HCT116 (cell line): ENCODE data around the gene NEK7. TPM values are rescaled to one million over a fixed set of nuclear protein-coding genes. Genes with fewer than 3 reads are reported as not detected.

Experiments
- ATAC-seq: fragments of 200-7000 bp; cut with Tn5 transposase; 2 replicates; pipeline ENCODE4 v1.9.1; 2020; ENCODE audit warnings: mild to moderate bottlenecking, moderate library complexity
- BruUV-seq: library from RNA; stranded (reverse); fragments of 400-500 nt; replicated peaks from 2 replicates; lab custom pipeline; 2021; lab: Mats Ljungman, UMichigan
- CTCF ChIA-PET: fragments of 300-600 bp; sonication (Branson Sonifier 250); formaldehyde crosslinking; loops from one replicate; lab custom pipeline; 2021; ENCODE audit warnings: antibody characterized with exemption; lab: Charles Lee
- POLR2A ChIA-PET: fragments of 300-600, 350-600 bp; sonication (Branson Sonifier 250); formaldehyde crosslinking; loops from one replicate; lab custom pipeline; 2021; ENCODE audit warnings: antibody characterized with exemption; lab: Charles Lee
- RAD21 ChIA-PET, 2 experiments: fragments of 300-600 bp; sonication (Branson Sonifier 250); formaldehyde crosslinking; loops; one replicate each; lab custom pipeline; 2023; ENCODE audit warnings: low total read pairs in 2 of 2; ENCODE audit not compliant: uncharacterized antibody in 2 of 2, unreplicated experiment in 2 of 2, low non-redundant PET in 1 of 2; lab: Charles Lee
- DNase-seq: peaks from one replicate; pipeline ENCODE4 v3.0.0-alpha.2; 2010; ENCODE audit warnings: low read depth, low spot score
- H2AFZ ChIP-seq: fragments of 200-600 bp; shearing (Covaris generic), sonication (generic); 2 replicates; pipeline ENCODE4 v1.6.1; 2017; ENCODE audit warnings: low read depth, mixed run types, mixed read lengths, antibody characterized with exemption, low read length; ENCODE audit not compliant: poor library complexity, severe bottlenecking
- H3K27ac ChIP-seq: 2 replicates; pipeline ENCODE4 v1.5.1; 2012; ENCODE audit warnings: low read depth, low read length
- H3K27me3 ChIP-seq: fragments of 200-600 bp; sonication (generic); 2 replicates; pipeline ENCODE4 v1.6.1; 2016; ENCODE audit warnings: mixed run types, low read length, mixed read lengths; ENCODE audit not compliant: insufficient read depth
- H3K36me3 ChIP-seq, 2 experiments: fragments of 200-500 bp in 1 of 2; fragments of 200-600 bp in 1 of 2; sonication (Bioruptor generic) in 1 of 2; sonication (generic) in 1 of 2; 2 replicates each; pipeline versions ENCODE4 v1.5.1 to v1.6.1; 2014 to 2016; ENCODE audit warnings: low read length in 2 of 2, inconsistent platforms in 1 of 2, mixed read lengths in 1 of 2, mixed run types in 1 of 2; ENCODE audit not compliant: insufficient read depth in 2 of 2, control insufficient read depth in 1 of 2
- H3K4me1 ChIP-seq, 2 experiments: fragments of 200-600 bp in 1 of 2; sonication (generic) in 1 of 2; 2 replicates each; pipeline versions ENCODE4 v1.5.1 to v1.6.1; 2012 to 2017; ENCODE audit warnings: low read length in 2 of 2, inconsistent platforms in 1 of 2, mild to moderate bottlenecking in 1 of 2, mixed read lengths in 1 of 2, mixed run types in 1 of 2, moderate library complexity in 1 of 2; ENCODE audit not compliant: insufficient read depth in 2 of 2, control insufficient read depth in 1 of 2
- H3K4me2 ChIP-seq: fragments of 200-600 bp; sonication (generic); 2 replicates; pipeline ENCODE4 v1.6.1; 2017; ENCODE audit warnings: mixed run types, low read length, mixed read lengths
- H3K4me3 ChIP-seq, 2 experiments: fragments of 200-600 bp in 1 of 2; sonication (generic) in 1 of 2; replicated peaks in 1 of 2; 2 replicates each; pipeline ENCODE4 v1.5.1; 2011 to 2016; ENCODE audit warnings: low read length in 2 of 2, control low read depth in 1 of 2, low read depth in 1 of 2, mild to moderate bottlenecking in 1 of 2, mixed read lengths in 1 of 2, mixed run types in 1 of 2
- H3K79me2 ChIP-seq: fragments of 200-600 bp; sonication (generic); 2 replicates; pipeline ENCODE4 v1.6.1; 2017; ENCODE audit warnings: mild to moderate bottlenecking, mixed run types, low read length, moderate library complexity, mixed read lengths; ENCODE audit not compliant: insufficient read depth
- H3K9ac ChIP-seq: fragments of 200-600 bp; sonication (generic); 2 replicates; pipeline ENCODE4 v1.6.1; 2016; ENCODE audit warnings: low read length, mixed read lengths
- H3K9me2 ChIP-seq: fragments of 200-600 bp; sonication (generic), shearing (Covaris generic); 2 replicates; pipeline ENCODE4 v1.6.1; 2017; ENCODE audit warnings: mixed run types, mild to moderate bottlenecking, moderate library complexity; ENCODE audit not compliant: insufficient read depth
- H3K9me3 ChIP-seq, 2 experiments: fragments of 200-500 bp in 1 of 2; fragments of 200-600 bp in 1 of 2; sonication (Bioruptor generic) in 1 of 2; sonication (generic) in 1 of 2; 2 replicates each; pipeline ENCODE4 v1.6.1; 2014 to 2017; ENCODE audit warnings: low read length in 2 of 2, mixed read lengths in 2 of 2, inconsistent platforms in 1 of 2, low read depth in 1 of 2, mild to moderate bottlenecking in 1 of 2, mixed run types in 1 of 2, moderate library complexity in 1 of 2; ENCODE audit not compliant: control insufficient read depth in 1 of 2, insufficient read depth in 1 of 2
- H4K20me1 ChIP-seq: fragments of 200-600 bp; sonication (generic), shearing (Covaris generic); 2 replicates; pipeline ENCODE4 v1.6.1; 2017; ENCODE audit warnings: mixed run types, mild to moderate bottlenecking, moderate library complexity; ENCODE audit not compliant: insufficient read depth
- CBX3 ChIP-seq: IDR thresholded peaks from 2 replicates; pipeline ENCODE4 v1.6.1; 2012; ENCODE audit warnings: low read depth
- CEBPB ChIP-seq: IDR thresholded peaks from 2 replicates; pipeline ENCODE4 v1.6.1; 2012; ENCODE audit warnings: low read depth
- EGR1 ChIP-seq: IDR thresholded peaks from 2 replicates; pipeline ENCODE4 v1.6.1; 2012; ENCODE audit warnings: low read depth
- EZH2 ChIP-seq: fragments of 200-600 bp; sonication (generic); IDR thresholded peaks from 2 replicates; pipeline ENCODE4 v1.6.1; 2017; ENCODE audit warnings: antibody characterized with exemption, mixed run types
- EZH2phosphoT487 ChIP-seq: fragments of 200-600 bp; IDR thresholded peaks from 2 replicates; pipeline ENCODE4 v1.6.1; 2018; ENCODE audit warnings: antibody characterized with exemption, borderline replicate concordance
- FOSL1 ChIP-seq: IDR thresholded peaks from 2 replicates; pipeline ENCODE4 v1.6.1; 2012; ENCODE audit warnings: low read depth
- RAD21 ChIP-seq: IDR thresholded peaks from 2 replicates; pipeline ENCODE4 v1.6.1; 2012; ENCODE audit warnings: low read depth, mild to moderate bottlenecking
- SIN3A ChIP-seq: IDR thresholded peaks from 2 replicates; pipeline ENCODE4 v1.6.1; 2012; ENCODE audit warnings: low read depth
- SP1 ChIP-seq: IDR thresholded peaks from 2 replicates; pipeline ENCODE4 v1.6.1; 2012; ENCODE audit warnings: low read depth
- SRF ChIP-seq: IDR thresholded peaks from 2 replicates; pipeline ENCODE4 v1.6.1; 2012; ENCODE audit warnings: low read depth
- TCF7L2 ChIP-seq: IDR thresholded peaks from 2 replicates; pipeline ENCODE4 v1.7.0; 2011; ENCODE audit warnings: borderline replicate concordance, inconsistent platforms; ENCODE audit not compliant: insufficient read depth, insufficient read length; ENCODE audit errors: extremely low read depth
- ZFX ChIP-seq: fragments of 450-650 bp; IDR thresholded peaks from 2 replicates; pipeline ENCODE4 v1.6.1; 2017
- ZNF274 ChIP-seq: fragments of 200-500 bp; sonication (Bioruptor generic); IDR thresholded peaks from 2 replicates; pipeline ENCODE4 v1.6.1; 2014; ENCODE audit warnings: mild to moderate bottlenecking, low read depth, low read length, inconsistent platforms
- intact Hi-C: fragments of 100-400 bp; cut with micrococcal nuclease; formaldehyde crosslinking; loops from 2 replicates; pipeline ENCODE4 v1.10.0; 2022
- total RNA-seq: library from RNA; stranded (reverse); gene quantifications from one replicate; pipeline ENCODE4 v1.2.1, GENCODE V29; 2021; ENCODE audit not compliant: unreplicated experiment
- TF ChIP-seq, protein P1 (sequence below): IDR thresholded peaks from 2 replicates; pipeline ENCODE4 v1.6.1; 2012
- TF ChIP-seq, protein P2 (sequence below): IDR thresholded peaks from 2 replicates; pipeline ENCODE4 v1.6.1; 2012; ENCODE audit warnings: low read depth
- TF ChIP-seq, protein P3 (sequence below), 3 experiments: fragments of 200-600 bp in 1 of 3; sonication (generic) in 1 of 3; IDR thresholded peaks in 2 of 3; conservative IDR thresholded peaks in 1 of 3; 2 replicates each; pipeline ENCODE4 v1.5.1; 2012 to 2017; ENCODE audit warnings: low read depth in 2 of 3, low read length in 2 of 3, antibody characterized with exemption in 1 of 3, borderline replicate concordance in 1 of 3, control low read depth in 1 of 3, mild to moderate bottlenecking in 1 of 3, mixed read lengths in 1 of 3, mixed run types in 1 of 3, moderate library complexity in 1 of 3; ENCODE audit not compliant: insufficient read depth in 1 of 3

NEK7 gene
- total RNA-seq, 1 experiment from 2014 or later, result 33.0 TPM

DNA sequence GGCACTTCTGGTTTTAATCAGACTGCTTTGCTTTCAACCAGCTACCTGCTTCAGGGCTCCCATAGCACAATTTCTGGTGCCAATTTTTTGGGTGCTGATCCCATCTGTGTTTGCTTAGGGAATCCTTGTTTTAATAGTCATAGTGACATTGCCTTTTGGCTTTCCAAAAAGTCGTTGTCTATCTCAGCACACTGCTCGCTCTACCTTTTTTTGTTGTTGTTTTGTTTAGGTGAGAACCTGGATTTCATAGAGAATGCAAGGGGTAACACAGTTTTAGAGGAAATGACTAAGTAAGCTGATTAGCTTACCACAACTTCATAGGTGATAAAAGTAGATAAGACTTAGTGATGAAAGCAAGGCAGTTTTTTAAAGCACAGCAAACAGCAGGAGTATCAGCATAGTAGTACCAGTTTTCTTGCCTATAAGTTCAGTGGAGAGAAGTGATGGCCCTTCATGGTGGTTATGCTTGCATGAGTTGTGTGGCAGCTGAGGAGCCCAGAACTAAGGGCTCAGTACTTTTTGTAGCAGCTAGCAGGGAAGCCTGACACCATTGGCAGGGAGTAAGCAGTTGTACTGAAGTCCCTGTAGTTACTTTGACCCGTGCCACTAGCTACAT is 31.3 kb downstream of the NEK7 start:
- H2AFZ ChIP-seq, result no peak overlapping the region
- peaks cover 8% of the 10 kb centered on the region; the same call in 1 of the 2 replicates for H3K79me2 ChIP-seq
- no peaks in the 10 kb centered on the region for H3K9me2 ChIP-seq
- DNase-seq (no peak), ATAC-seq (no peak)
- no peaks in the 10 kb centered on the region for H3K4me1 ChIP-seq
- H3K27ac ChIP-seq, result no peak overlapping the region
- H3K9ac ChIP-seq, result no peak overlapping the region
- H4K20me1 ChIP-seq, result no peaks in the 10 kb centered on the region; the same call in 1 of the 2 replicates
- CTCF ChIA-PET, result no interaction called here
- H3K9me3 ChIP-seq, result no peaks in the 10 kb centered on the region
- POLR2A ChIA-PET, result no interaction called here
- BruUV-seq, result no TSS peak
- intact Hi-C loops, result no loop called here
- no peaks in the 10 kb centered on the region for H3K36me3 ChIP-seq
- TF ChIP-seq CEBPB, result no peak
- no peak for TF ChIP-seq CBX3
- no peak for TF ChIP-seq ZFX
- TF ChIP-seq, protein P1, sequence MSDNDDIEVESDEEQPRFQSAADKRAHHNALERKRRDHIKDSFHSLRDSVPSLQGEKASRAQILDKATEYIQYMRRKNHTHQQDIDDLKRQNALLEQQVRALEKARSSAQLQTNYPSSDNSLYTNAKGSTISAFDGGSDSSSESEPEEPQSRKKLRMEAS, result no peak
- TF ChIP-seq SRF, result no peak
- H3K4me2 ChIP-seq, result no peak overlapping the region
- no peak overlapping the region for H3K4me3 ChIP-seq
- RAD21 ChIA-PET, result no interaction called here
- no peaks in the 10 kb centered on the region for H3K27me3 ChIP-seq

DNA sequence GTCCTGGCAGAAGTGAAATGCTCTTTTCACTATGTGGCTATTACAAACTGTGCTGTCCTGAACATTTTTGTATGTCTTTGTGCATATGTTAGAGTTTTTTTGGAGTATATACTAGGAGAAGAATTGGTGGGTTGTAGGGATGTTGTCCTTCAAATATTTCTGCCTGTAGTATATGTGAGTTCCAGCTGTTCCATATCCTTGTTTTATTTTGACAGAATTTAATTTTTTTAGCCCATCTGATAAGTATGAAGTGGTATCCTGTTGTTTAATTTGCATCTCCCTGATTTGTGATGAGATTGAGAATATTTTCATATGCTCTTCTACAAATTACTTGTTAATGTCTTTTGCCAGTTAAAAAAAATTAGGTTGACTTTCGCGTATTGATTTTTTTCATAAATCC is 34.3 kb downstream of the NEK7 start:
- no peaks in the 10 kb centered on the region for H3K9me2 ChIP-seq
- H3K27ac ChIP-seq, result no peak overlapping the region
- H3K9ac ChIP-seq, result no peak overlapping the region
- peaks cover 3% of the 10 kb centered on the region; the same call in 1 of the 2 replicates for H3K79me2 ChIP-seq
- DNase-seq, result no peak
- no peak overlapping the region for H3K4me3 ChIP-seq
- no peak overlapping the region for H3K4me2 ChIP-seq
- no peaks in the 10 kb centered on the region for H3K9me3 ChIP-seq
- no peak for ATAC-seq
- CTCF ChIA-PET, result no interaction called here
- POLR2A ChIA-PET, result no interaction called here
- RAD21 ChIA-PET, result no interaction called here
- H4K20me1 ChIP-seq, result no peaks in the 10 kb centered on the region; the same call in 1 of the 2 replicates
- no peaks in the 10 kb centered on the region for H3K4me1 ChIP-seq
- no peaks in the 10 kb centered on the region for H3K36me3 ChIP-seq
- intact Hi-C loops, result no loop called here
- H3K27me3 ChIP-seq, result no peaks in the 10 kb centered on the region
- BruUV-seq, result no TSS peak
- H2AFZ ChIP-seq, result no peak overlapping the region
- TF ChIP-seq ZNF274, result no peak
- no peak for TF ChIP-seq EZH2phosphoT487
- TF ChIP-seq FOSL1, result no peak
- no peak for TF ChIP-seq EZH2
- no peak for TF ChIP-seq RAD21
- no peak for TF ChIP-seq EGR1
- TF ChIP-seq, protein P1, result no peak
- TF ChIP-seq, protein P2, sequence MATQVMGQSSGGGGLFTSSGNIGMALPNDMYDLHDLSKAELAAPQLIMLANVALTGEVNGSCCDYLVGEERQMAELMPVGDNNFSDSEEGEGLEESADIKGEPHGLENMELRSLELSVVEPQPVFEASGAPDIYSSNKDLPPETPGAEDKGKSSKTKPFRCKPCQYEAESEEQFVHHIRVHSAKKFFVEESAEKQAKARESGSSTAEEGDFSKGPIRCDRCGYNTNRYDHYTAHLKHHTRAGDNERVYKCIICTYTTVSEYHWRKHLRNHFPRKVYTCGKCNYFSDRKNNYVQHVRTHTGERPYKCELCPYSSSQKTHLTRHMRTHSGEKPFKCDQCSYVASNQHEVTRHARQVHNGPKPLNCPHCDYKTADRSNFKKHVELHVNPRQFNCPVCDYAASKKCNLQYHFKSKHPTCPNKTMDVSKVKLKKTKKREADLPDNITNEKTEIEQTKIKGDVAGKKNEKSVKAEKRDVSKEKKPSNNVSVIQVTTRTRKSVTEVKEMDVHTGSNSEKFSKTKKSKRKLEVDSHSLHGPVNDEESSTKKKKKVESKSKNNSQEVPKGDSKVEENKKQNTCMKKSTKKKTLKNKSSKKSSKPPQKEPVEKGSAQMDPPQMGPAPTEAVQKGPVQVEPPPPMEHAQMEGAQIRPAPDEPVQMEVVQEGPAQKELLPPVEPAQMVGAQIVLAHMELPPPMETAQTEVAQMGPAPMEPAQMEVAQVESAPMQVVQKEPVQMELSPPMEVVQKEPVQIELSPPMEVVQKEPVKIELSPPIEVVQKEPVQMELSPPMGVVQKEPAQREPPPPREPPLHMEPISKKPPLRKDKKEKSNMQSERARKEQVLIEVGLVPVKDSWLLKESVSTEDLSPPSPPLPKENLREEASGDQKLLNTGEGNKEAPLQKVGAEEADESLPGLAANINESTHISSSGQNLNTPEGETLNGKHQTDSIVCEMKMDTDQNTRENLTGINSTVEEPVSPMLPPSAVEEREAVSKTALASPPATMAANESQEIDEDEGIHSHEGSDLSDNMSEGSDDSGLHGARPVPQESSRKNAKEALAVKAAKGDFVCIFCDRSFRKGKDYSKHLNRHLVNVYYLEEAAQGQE, result no peak
- TF ChIP-seq TCF7L2, result no peak
- TF ChIP-seq, protein P3, sequence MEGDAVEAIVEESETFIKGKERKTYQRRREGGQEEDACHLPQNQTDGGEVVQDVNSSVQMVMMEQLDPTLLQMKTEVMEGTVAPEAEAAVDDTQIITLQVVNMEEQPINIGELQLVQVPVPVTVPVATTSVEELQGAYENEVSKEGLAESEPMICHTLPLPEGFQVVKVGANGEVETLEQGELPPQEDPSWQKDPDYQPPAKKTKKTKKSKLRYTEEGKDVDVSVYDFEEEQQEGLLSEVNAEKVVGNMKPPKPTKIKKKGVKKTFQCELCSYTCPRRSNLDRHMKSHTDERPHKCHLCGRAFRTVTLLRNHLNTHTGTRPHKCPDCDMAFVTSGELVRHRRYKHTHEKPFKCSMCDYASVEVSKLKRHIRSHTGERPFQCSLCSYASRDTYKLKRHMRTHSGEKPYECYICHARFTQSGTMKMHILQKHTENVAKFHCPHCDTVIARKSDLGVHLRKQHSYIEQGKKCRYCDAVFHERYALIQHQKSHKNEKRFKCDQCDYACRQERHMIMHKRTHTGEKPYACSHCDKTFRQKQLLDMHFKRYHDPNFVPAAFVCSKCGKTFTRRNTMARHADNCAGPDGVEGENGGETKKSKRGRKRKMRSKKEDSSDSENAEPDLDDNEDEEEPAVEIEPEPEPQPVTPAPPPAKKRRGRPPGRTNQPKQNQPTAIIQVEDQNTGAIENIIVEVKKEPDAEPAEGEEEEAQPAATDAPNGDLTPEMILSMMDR (IDR thresholded peaks at IDR 0.05 in 2 of 3, conservative IDR thresholded peaks at IDR 0.05 in 1 of 3; ENCODE audit: borderline replicate concordance in 1 of 3, insufficient read depth in 1 of 3, low read depth in 2 of 3, low read length in 2 of 3), result no peak
- no peak for TF ChIP-seq SP1
- TF ChIP-seq SRF, result no peak
- no peak for TF ChIP-seq CBX3
- no peak for TF ChIP-seq SIN3A
